ENCODE results near the gene EIF5B. TPM values are rescaled to one million over a fixed set of nuclear protein-coding genes. Genes with fewer than 3 reads are reported as not detected.
A peak's percentile ranks its signal among the peaks of the same experiment; 100 is the strongest.

EIF5B gene
- total and polyA plus RNA-seq, 2 of the 4 experiments (the other 2 are of a cell fraction): 19.7 to 21.8 TPM

- Histone ChIP-seq H3K9me3 (ENCODE audit: control insufficient read depth, insufficient read depth, low read length) (no peaks in the 10 kb centered on the region), H3K23ac (ENCODE audit: low read depth, low read length) (no peak overlapping the region), H3K79me1 (ENCODE audit: low read depth in 1 of 2, low read length in 2 of 2) (peaks cover 18 to 20% of the 10 kb centered on the region in 2 experiments), H2BK120ac (ENCODE audit: low read depth, low read length) (no peak overlapping the region), H2AK9ac (replicated peaks; ENCODE audit: low read depth, low read length, poor library complexity) (no peak overlapping the region), H2BK20ac (ENCODE audit: low read depth, low read length) (no peak overlapping the region), H2AFZ (replicated peaks; ENCODE audit: low read length, poor library complexity) (no peak overlapping the region), H3K18ac (ENCODE audit: low read depth, low read length) (no peak overlapping the region), H3K36me3 (ENCODE audit: control insufficient read depth, insufficient read depth, low read length) (peaks cover 30% of the 10 kb centered on the region), H3K56ac (ENCODE audit: extremely low read depth, insufficient read depth, low read length) (no peak overlapping the region), H2BK15ac (ENCODE audit: low read depth, low read length) (no peak overlapping the region), H4K91ac (ENCODE audit: insufficient read depth, low read depth, low read length) (no peak overlapping the region), H3K9me1 (ENCODE audit: insufficient read depth, low read length) (peaks cover 9% of the 10 kb centered on the region), H3K4me2 (ENCODE audit: low read depth, low read length) (no peak overlapping the region), H3K4me3 (ENCODE audit: insufficient read depth, low read depth, low read length) (no peak overlapping the region), H4K5ac (ENCODE audit: low read depth, low read length) (no peak overlapping the region), H3K9ac (ENCODE audit: low read depth, low read length) (no peak overlapping the region), H4K8ac (ENCODE audit: low read depth in 2 of 2, low read length in 2 of 2) (no peak overlapping the region), H3K14ac (replicated peaks; ENCODE audit: low read depth, low read length) (no peak overlapping the region), H3K27me3 (ENCODE audit: control insufficient read depth, insufficient read depth, low read length) (no peaks in the 10 kb centered on the region), H2AK5ac (ENCODE audit: low read depth, low read length) (no peak overlapping the region), H4K20me1 (ENCODE audit: insufficient read depth, low read length) (no peaks in the 10 kb centered on the region), H2BK5ac (ENCODE audit: low read depth, low read length, poor library complexity, severe bottlenecking) (no peak overlapping the region), H3K27ac (ENCODE audit: insufficient read depth, low read length) (no peak overlapping the region), H3K4ac (ENCODE audit: low read depth, low read length) (no peak overlapping the region), H3K4me1 (ENCODE audit: control insufficient read depth, insufficient read depth, low read length) (no peaks in the 10 kb centered on the region)
- ChIA-PET CTCF (no interaction called here), POLR2A (ENCODE audit: unreplicated experiment) (no interaction called here)
- no CpG with 5 or more reads among the region's 2 CpGs for WGBS, 2 experiments (ENCODE audit: extremely low coverage in 2 of 2, insufficient read length in 1 of 2)
- BruUV-seq (replicated peaks): no TSS peak
- ATAC-seq (ENCODE audit: low read depth): peak; percentile 91
- DNase-seq: peak; percentile 87
- no peak for TF ChIP-seq RAD21 (IDR thresholded peaks at IDR 0.05; ENCODE audit: low read length)
- TF ChIP-seq BHLHE40 (IDR thresholded peaks at IDR 0.05; ENCODE audit: low read depth, low read length): peak; percentile 48; the same call in 1 of the 2 replicates
- TF ChIP-seq RCOR1 (IDR thresholded peaks at IDR 0.05; ENCODE audit: insufficient replicate concordance, low read length): peak; percentile 89
- TF ChIP-seq MXI1 (IDR thresholded peaks at IDR 0.05; ENCODE audit: borderline replicate concordance, low read depth, low read length): peak; percentile 67; the same call in 1 of the 2 replicates
- no peak for TF ChIP-seq SMC3 (IDR thresholded peaks at IDR 0.05; ENCODE audit: low read depth, low read length)
- TF ChIP-seq CEBPB (IDR thresholded peaks at IDR 0.05; ENCODE audit: low read depth, low read length): no peak
- no peak for TF ChIP-seq ELK1 (IDR thresholded peaks at IDR 0.05; ENCODE audit: borderline replicate concordance, low read depth, low read length)
- TF ChIP-seq FOS (IDR thresholded peaks at IDR 0.05; ENCODE audit: low read depth, low read length): peak; percentile 42; the same call in 1 of the 2 replicates
- intact Hi-C loops (cut with micrococcal nuclease): no loop called here
- in situ Hi-C loops (cut with MboI; ENCODE audit: low sequenced_read_pairs): no loop called here
- dilution Hi-C loops (cut with HindIII; ENCODE audit: low sequenced_read_pairs, unreplicated experiment): no loop called here
Observed at GRCh38 chr2:99389371-99389770, 52.2 kb downstream of the EIF5B start.
